MM.1S (cell line): Measurements from ENCODE around the gene PM20D1.

ENCODE experiments used
- DNase-seq: peaks from one replicate; pipeline ENCODE4 v3.0.0-alpha.2; 2015
- H2AFZ ChIP-seq: fragments of 300-600 bp; sonication (generic); 2 replicates; pipeline ENCODE4 v1.6.0; 2016; ENCODE audit warnings: antibody characterized with exemption, low read length
- H3F3A ChIP-seq: fragments of 300-600 bp; sonication (generic); 2 replicates; pipeline ENCODE4 v1.6.1; 2016; ENCODE audit warnings: mild to moderate bottlenecking, antibody characterized with exemption, low read length, moderate library complexity, mixed read lengths; ENCODE audit not compliant: insufficient read depth
- H3K27ac ChIP-seq: fragments of 300-600 bp; sonication (generic); 2 replicates; pipeline ENCODE4 v1.5.1; 2016; ENCODE audit warnings: mild to moderate bottlenecking, low read length
- H3K27me3 ChIP-seq: fragments of 300-600 bp; sonication (generic); replicated peaks from 2 replicates; pipeline ENCODE4 v1.6.0; 2016; ENCODE audit warnings: low read length; ENCODE audit not compliant: insufficient read depth
- H3K36me3 ChIP-seq: fragments of 300-600 bp; sonication (generic); replicated peaks from 2 replicates; pipeline ENCODE4 v1.6.1; 2016; ENCODE audit warnings: mild to moderate bottlenecking, low read length, mixed read lengths; ENCODE audit not compliant: insufficient read depth
- H3K4me1 ChIP-seq: fragments of 300-600 bp; sonication (generic); 2 replicates; pipeline ENCODE4 v1.6.1; 2016; ENCODE audit warnings: low read length, mixed read lengths
- H3K4me2 ChIP-seq: fragments of 300-600 bp; sonication (generic); 2 replicates; pipeline ENCODE4 v1.6.0; 2016; ENCODE audit warnings: low read depth, low read length
- H3K4me3 ChIP-seq: fragments of 300-600 bp; sonication (generic); 2 replicates; pipeline ENCODE4 v1.5.1; 2016; ENCODE audit warnings: low read length, mixed read lengths
- H3K79me2 ChIP-seq: fragments of 300-600 bp; sonication (generic); 2 replicates; pipeline ENCODE4 v1.6.1; 2016; ENCODE audit warnings: mixed run types, low read length, mixed read lengths
- H3K9ac ChIP-seq: fragments of 300-600 bp; sonication (generic); 2 replicates; pipeline ENCODE4 v1.6.1; 2016; ENCODE audit warnings: low read length, mixed read lengths
- H3K9me2 ChIP-seq: fragments of 300-600 bp; sonication (generic); replicated peaks from 2 replicates; pipeline ENCODE4 v1.6.1; 2016; ENCODE audit warnings: mild to moderate bottlenecking, low read length, mixed read lengths; ENCODE audit not compliant: insufficient read depth
- H3K9me3 ChIP-seq: fragments of 300-600 bp; sonication (generic); replicated peaks from 2 replicates; pipeline ENCODE4 v1.6.1; 2016; ENCODE audit warnings: mild to moderate bottlenecking, low read length, mixed read lengths; ENCODE audit not compliant: insufficient read depth
- H4K20me1 ChIP-seq: fragments of 300-600 bp; sonication (generic); 2 replicates; pipeline ENCODE4 v1.6.1; 2016; ENCODE audit warnings: mild to moderate bottlenecking, low read length, moderate library complexity, mixed read lengths; ENCODE audit not compliant: insufficient read depth
- CTCF ChIP-seq: fragments of 300-600 bp; sonication (generic); IDR thresholded peaks from 2 replicates; pipeline ENCODE4 v1.5.1; 2016; ENCODE audit warnings: antibody characterized with exemption, low read length, mixed read lengths
- EZH2 ChIP-seq: fragments of 300-600 bp; sonication (generic); optimal IDR thresholded peaks from 2 replicates; pipeline ENCODE3; 2017; ENCODE audit warnings: low read depth, mild to moderate bottlenecking, antibody characterized with exemption, low read length, mixed read lengths
- EZH2phosphoT487 ChIP-seq: fragments of 300-600 bp; sonication (generic); IDR thresholded peaks from 2 replicates; pipeline ENCODE4 v1.6.1; 2018; ENCODE audit warnings: antibody characterized with exemption, low read length

The PM20D1 gene

GRCh38 chr1:205787287-205787916 lies 62.5 kb downstream of the PM20D1 start:
- Histone ChIP-seq H3K4me3 (no peak overlapping the region), H3K27me3 (no peaks in the 10 kb centered on the region), H3K4me1 (no peaks in the 10 kb centered on the region), H3F3A (no peaks in the 10 kb centered on the region), H3K27ac (no peak overlapping the region), H3K9ac (no peak overlapping the region), H2AFZ (no peak overlapping the region), H3K9me2 (no peaks in the 10 kb centered on the region), H4K20me1 (no peaks in the 10 kb centered on the region), H3K4me2 (no peak overlapping the region), H3K36me3 (no peaks in the 10 kb centered on the region), H3K9me3 (no peaks in the 10 kb centered on the region), H3K79me2 (no peaks in the 10 kb centered on the region)
- TF ChIP-seq EZH2phosphoT487 (no peak), EZH2 (no peak), CTCF (no peak)
- DNase-seq = no peak

- no peak for DNase-seq
- H3K4me1 ChIP-seq = no peaks in the 10 kb centered on the region
- H3K27ac ChIP-seq = no peak overlapping the region
- no peaks in the 10 kb centered on the region for H4K20me1 ChIP-seq
- no peak overlapping the region for H3K4me2 ChIP-seq
- no peak for TF ChIP-seq EZH2
- TF ChIP-seq EZH2phosphoT487 = no peak
- no peak for TF ChIP-seq CTCF
- no peak overlapping the region for H3K9ac ChIP-seq
- no peaks in the 10 kb centered on the region for H3K79me2 ChIP-seq
- H2AFZ ChIP-seq = no peak overlapping the region
- H3K9me2 ChIP-seq = no peaks in the 10 kb centered on the region
- no peak overlapping the region for H3K4me3 ChIP-seq
- H3K9me3 ChIP-seq = no peaks in the 10 kb centered on the region
- H3K27me3 ChIP-seq = no peaks in the 10 kb centered on the region
- no peaks in the 10 kb centered on the region for H3K36me3 ChIP-seq
- H3F3A ChIP-seq = no peaks in the 10 kb centered on the region
Measured at GRCh38 chr1:205786601-205787000, 63.3 kb downstream of the PM20D1 start.

- H3K79me2 ChIP-seq = no peaks in the 10 kb centered on the region
- no peaks in the 10 kb centered on the region for H4K20me1 ChIP-seq
- no peaks in the 10 kb centered on the region for H3K9me2 ChIP-seq
- no peaks in the 10 kb centered on the region for H3K27me3 ChIP-seq
- no peaks in the 10 kb centered on the region for H3K36me3 ChIP-seq
- H3F3A ChIP-seq = no peaks in the 10 kb centered on the region
- H3K9ac ChIP-seq = no peak overlapping the region
- DNase-seq = no peak
- H2AFZ ChIP-seq = no peak overlapping the region
- no peak overlapping the region for H3K4me3 ChIP-seq
- H3K4me2 ChIP-seq = no peak overlapping the region
- TF ChIP-seq EZH2phosphoT487 = no peak
- TF ChIP-seq CTCF = no peak
- no peak for TF ChIP-seq EZH2
- no peak overlapping the region for H3K27ac ChIP-seq
- no peaks in the 10 kb centered on the region for H3K9me3 ChIP-seq
- H3K4me1 ChIP-seq = no peaks in the 10 kb centered on the region
Measured at GRCh38 chr1:205785446-205785845, 64.5 kb downstream of the PM20D1 start.
